Measurements from ENCODE around the gene ODAD2.

DNA sequence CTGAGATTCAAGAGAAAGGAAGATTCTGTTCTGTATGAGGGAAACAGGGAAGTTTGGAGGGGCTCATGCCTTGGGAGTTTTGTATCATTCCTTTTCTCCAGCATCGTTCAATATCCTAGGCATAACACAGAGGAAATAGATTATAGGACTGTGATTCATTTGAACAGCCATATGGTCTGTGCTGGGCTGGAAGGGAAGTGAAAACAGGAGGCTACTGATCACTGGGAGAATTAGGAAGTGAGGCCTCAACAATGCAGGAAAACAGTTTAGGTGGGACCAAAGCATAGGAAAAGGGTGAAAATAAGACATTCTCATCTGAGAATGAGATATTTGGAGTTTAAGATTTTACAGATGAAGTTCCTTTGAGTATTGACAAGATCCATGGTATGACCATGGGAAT, 182.6 kb downstream of the ODAD2 start:
- TF ChIP-seq, protein P1, sequence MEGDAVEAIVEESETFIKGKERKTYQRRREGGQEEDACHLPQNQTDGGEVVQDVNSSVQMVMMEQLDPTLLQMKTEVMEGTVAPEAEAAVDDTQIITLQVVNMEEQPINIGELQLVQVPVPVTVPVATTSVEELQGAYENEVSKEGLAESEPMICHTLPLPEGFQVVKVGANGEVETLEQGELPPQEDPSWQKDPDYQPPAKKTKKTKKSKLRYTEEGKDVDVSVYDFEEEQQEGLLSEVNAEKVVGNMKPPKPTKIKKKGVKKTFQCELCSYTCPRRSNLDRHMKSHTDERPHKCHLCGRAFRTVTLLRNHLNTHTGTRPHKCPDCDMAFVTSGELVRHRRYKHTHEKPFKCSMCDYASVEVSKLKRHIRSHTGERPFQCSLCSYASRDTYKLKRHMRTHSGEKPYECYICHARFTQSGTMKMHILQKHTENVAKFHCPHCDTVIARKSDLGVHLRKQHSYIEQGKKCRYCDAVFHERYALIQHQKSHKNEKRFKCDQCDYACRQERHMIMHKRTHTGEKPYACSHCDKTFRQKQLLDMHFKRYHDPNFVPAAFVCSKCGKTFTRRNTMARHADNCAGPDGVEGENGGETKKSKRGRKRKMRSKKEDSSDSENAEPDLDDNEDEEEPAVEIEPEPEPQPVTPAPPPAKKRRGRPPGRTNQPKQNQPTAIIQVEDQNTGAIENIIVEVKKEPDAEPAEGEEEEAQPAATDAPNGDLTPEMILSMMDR (IDR thresholded peaks at IDR 0.05) = no peak
- TF ChIP-seq FOXK1 (CRISPR knock-in tag; IDR thresholded peaks at IDR 0.05) = no peak
- TF ChIP-seq, protein P2, sequence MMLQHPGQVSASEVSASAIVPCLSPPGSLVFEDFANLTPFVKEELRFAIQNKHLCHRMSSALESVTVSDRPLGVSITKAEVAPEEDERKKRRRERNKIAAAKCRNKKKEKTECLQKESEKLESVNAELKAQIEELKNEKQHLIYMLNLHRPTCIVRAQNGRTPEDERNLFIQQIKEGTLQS (CRISPR knock-in tag; conservative IDR thresholded peaks at IDR 0.05) = no peak
- TF ChIP-seq, protein P3, sequence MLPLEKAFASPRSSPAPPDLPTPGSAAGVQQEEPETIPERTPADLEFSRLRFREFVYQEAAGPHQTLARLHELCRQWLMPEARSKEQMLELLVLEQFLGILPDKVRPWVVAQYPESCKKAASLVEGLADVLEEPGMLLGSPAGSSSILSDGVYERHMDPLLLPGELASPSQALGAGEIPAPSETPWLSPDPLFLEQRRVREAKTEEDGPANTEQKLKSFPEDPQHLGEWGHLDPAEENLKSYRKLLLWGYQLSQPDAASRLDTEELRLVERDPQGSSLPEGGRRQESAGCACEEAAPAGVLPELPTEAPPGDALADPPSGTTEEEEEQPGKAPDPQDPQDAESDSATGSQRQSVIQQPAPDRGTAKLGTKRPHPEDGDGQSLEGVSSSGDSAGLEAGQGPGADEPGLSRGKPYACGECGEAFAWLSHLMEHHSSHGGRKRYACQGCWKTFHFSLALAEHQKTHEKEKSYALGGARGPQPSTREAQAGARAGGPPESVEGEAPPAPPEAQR (CRISPR knock-in tag; IDR thresholded peaks at IDR 0.05) = no peak
- TF ChIP-seq ZNF121 (CRISPR knock-in tag; IDR thresholded peaks at IDR 0.05) = no peak
- no peak for TF ChIP-seq TP53 (CRISPR knock-in tag; IDR thresholded peaks at IDR 0.05)
- TF ChIP-seq ESRRA (CRISPR knock-in tag; IDR thresholded peaks at IDR 0.05; ENCODE audit: borderline replicate concordance) = no peak
- TF ChIP-seq MYBL2 (CRISPR knock-in tag; IDR thresholded peaks at IDR 0.05) = no peak
- no peak for TF ChIP-seq KAT7 (CRISPR knock-in tag; IDR thresholded peaks at IDR 0.05; ENCODE audit: borderline replicate concordance)
- TF ChIP-seq GABPB1 (CRISPR knock-in tag; IDR thresholded peaks at IDR 0.05) = no peak

All from WTC11 (cell line).